SK-N-SH (cell line): ENCODE data around the gene POP4. TPM values are rescaled to one million over a fixed set of nuclear protein-coding genes. Genes with fewer than 3 reads are reported as not detected.

Experiments
- CTCF ChIA-PET: fragments of 300-600, 350-600 bp; formaldehyde crosslinking; extraction: SDS; loops from one replicate; lab custom pipeline; 2021; lab: Yijun Ruan, JAX
- POLR2A ChIA-PET: fragments of 350-600 bp; sonication (Branson Sonifier 250); formaldehyde crosslinking; extraction: SDS; loops from one replicate; lab custom pipeline; 2020; ENCODE audit warnings: antibody characterized with exemption, inconsistent platforms; lab: Yijun Ruan, JAX
- DNase-seq: peaks from one replicate; pipeline ENCODE4 v3.0.0; 2012
- H2AFZ ChIP-seq: fragments of 200-600 bp; sonication (generic); 2 replicates; pipeline ENCODE4 v1.8.1; 2016; ENCODE audit warnings: antibody characterized with exemption, mild to moderate bottlenecking, low read depth
- H3F3A ChIP-seq: fragments of 200-600 bp; sonication (generic); replicated peaks from 2 replicates; pipeline ENCODE3; 2016; ENCODE audit warnings: antibody characterized with exemption, mild to moderate bottlenecking; ENCODE audit not compliant: insufficient read depth
- H3K27ac ChIP-seq, 2 experiments: fragments of 200-500 bp in 1 of 2; fragments of 200-600 bp in 1 of 2; sonication (Bioruptor generic) in 1 of 2; sonication (generic), shearing (Covaris generic) in 1 of 2; 2 replicates each; pipeline versions ENCODE4 v1.5.1 to v1.6.1; 2014 to 2016; ENCODE audit warnings: low read depth in 2 of 2, inconsistent platforms in 1 of 2, low read length in 1 of 2, mild to moderate bottlenecking in 1 of 2, mixed read lengths in 1 of 2
- H3K27me3 ChIP-seq: fragments of 200-600 bp; sonication (generic), shearing (Covaris generic); 2 replicates; pipeline ENCODE4 v1.6.1; 2016; ENCODE audit warnings: mixed run types; ENCODE audit not compliant: insufficient read depth
- H3K36me3 ChIP-seq, 2 experiments: fragments of 200-500 bp in 1 of 2; fragments of 200-600 bp in 1 of 2; sonication (Bioruptor generic) in 1 of 2; sonication (generic) in 1 of 2; replicated peaks in 1 of 2; 2 replicates each; pipeline versions ENCODE3 to v1.5.1; 2014 to 2016; ENCODE audit warnings: low read length in 1 of 2, mild to moderate bottlenecking in 1 of 2; ENCODE audit not compliant: insufficient read depth in 2 of 2, control insufficient read depth in 1 of 2
- H3K4me1 ChIP-seq, 2 experiments: fragments of 200-500 bp in 1 of 2; fragments of 200-600 bp in 1 of 2; sonication (Bioruptor generic) in 1 of 2; sonication (generic), shearing (Covaris generic) in 1 of 2; 2 replicates each; pipeline versions ENCODE4 v1.5.1 to v1.6.1; 2014 to 2016; ENCODE audit warnings: low read depth in 1 of 2, low read length in 1 of 2, mixed run types in 1 of 2; ENCODE audit not compliant: insufficient read depth in 2 of 2, control insufficient read depth in 1 of 2
- H3K4me2 ChIP-seq: fragments of 200-600 bp; sonication (generic), shearing (Covaris generic); 2 replicates; pipeline ENCODE4 v1.6.1; 2017; ENCODE audit warnings: mixed run types
- H3K4me3 ChIP-seq, 2 experiments: fragments of 200-500 bp in 1 of 2; fragments of 200-600 bp in 1 of 2; sonication (Bioruptor generic) in 1 of 2; sonication (generic), shearing (Covaris generic) in 1 of 2; 2 replicates each; pipeline versions ENCODE4 v1.5.1 to v1.8.1; 2014 to 2016; ENCODE audit warnings: low read depth in 2 of 2, inconsistent platforms in 1 of 2, low read length in 1 of 2, mild to moderate bottlenecking in 1 of 2, mixed read lengths in 1 of 2, moderate library complexity in 1 of 2
- H3K79me2 ChIP-seq: fragments of 200-600 bp; sonication (generic); 2 replicates; pipeline ENCODE4 v1.8.1; 2017; ENCODE audit warnings: mild to moderate bottlenecking; ENCODE audit not compliant: insufficient read depth
- H3K9ac ChIP-seq: fragments of 200-600 bp; sonication (generic); 2 replicates; pipeline ENCODE4 v1.6.1; 2017; ENCODE audit warnings: mixed run types
- H3K9me2 ChIP-seq: fragments of 200-600 bp; sonication (generic); 2 replicates; pipeline ENCODE4 v1.6.1; 2017; ENCODE audit warnings: mixed run types
- H3K9me3 ChIP-seq: fragments of 200-600 bp; sonication (generic); 2 replicates; pipeline ENCODE4 v1.6.1; 2017; ENCODE audit warnings: mixed run types, mild to moderate bottlenecking, moderate library complexity
- H4K20me1 ChIP-seq: fragments of 200-600 bp; sonication (generic); 2 replicates; pipeline ENCODE4 v1.6.1; 2017; ENCODE audit warnings: mild to moderate bottlenecking, mixed run types; ENCODE audit not compliant: insufficient read depth
- EP300 ChIP-seq, 2 experiments: IDR thresholded peaks; 2 replicates each; pipeline versions ENCODE4 v1.4.0 to v1.6.1; 2012; ENCODE audit warnings: borderline replicate concordance in 1 of 2, low read depth in 1 of 2, low read length in 1 of 2
- EZH2phosphoT487 ChIP-seq: fragments of 200-600 bp; sonication (generic); IDR thresholded peaks from 2 replicates; pipeline ENCODE4 v1.6.1; 2017; ENCODE audit warnings: low read depth, mixed run types, mild to moderate bottlenecking, antibody characterized with exemption, moderate library complexity, borderline replicate concordance
- FOSL2 ChIP-seq: IDR thresholded peaks from 2 replicates; pipeline ENCODE4 v1.4.0; 2012; ENCODE audit warnings: low read depth, mild to moderate bottlenecking, moderate library complexity, borderline replicate concordance
- FOXM1 ChIP-seq: IDR thresholded peaks from 2 replicates; pipeline ENCODE4 v1.4.0; 2012; ENCODE audit warnings: low read depth, mild to moderate bottlenecking
- GABPA ChIP-seq: IDR thresholded peaks from 2 replicates; pipeline ENCODE4 v1.4.0; 2012; ENCODE audit warnings: low read depth, mild to moderate bottlenecking
- IRF3 ChIP-seq: fragments of 150-350 bp; IDR thresholded peaks from 2 replicates; pipeline ENCODE4 v1.6.1; 2016; ENCODE audit warnings: mild to moderate bottlenecking, low read depth, low read length
- JUND ChIP-seq: IDR thresholded peaks from 2 replicates; pipeline ENCODE4 v1.4.0; 2012
- MEF2A ChIP-seq: IDR thresholded peaks from 2 replicates; pipeline ENCODE4 v1.4.0; 2012; ENCODE audit warnings: low read depth, borderline replicate concordance
- MXI1 ChIP-seq: IDR thresholded peaks from 2 replicates; pipeline ENCODE4 v1.6.1; 2012; ENCODE audit warnings: mild to moderate bottlenecking, low read depth, low read length, improper control_type of control experiment
- NFIC ChIP-seq: IDR thresholded peaks from 2 replicates; pipeline ENCODE4 v1.4.0; 2012; ENCODE audit warnings: borderline replicate concordance
- NRF1 ChIP-seq: IDR thresholded peaks from 2 replicates; pipeline ENCODE4 v1.6.1; 2012; ENCODE audit warnings: low read depth, mild to moderate bottlenecking, low read length
- PBX3 ChIP-seq: IDR thresholded peaks from 2 replicates; pipeline ENCODE4; 2012
- POLR2AphosphoS5 ChIP-seq: IDR thresholded peaks from 2 replicates; pipeline ENCODE4 v1.6.1; 2012; ENCODE audit warnings: low read depth, low read length
- RAD21 ChIP-seq: IDR thresholded peaks from 2 replicates; pipeline ENCODE4 v1.6.1; 2012; ENCODE audit warnings: mild to moderate bottlenecking, low read length
- RCOR1 ChIP-seq: fragments of 150-350 bp; IDR thresholded peaks from 2 replicates; pipeline ENCODE4 v1.6.1; 2017; ENCODE audit warnings: antibody characterized with exemption, low read length
- RFX5 ChIP-seq: IDR thresholded peaks from 2 replicates; pipeline ENCODE4 v1.6.1; 2012; ENCODE audit warnings: mild to moderate bottlenecking, improper control_type of control experiment, low read length
- RXRA ChIP-seq: IDR thresholded peaks from 2 replicates; pipeline ENCODE4 v1.4.0; 2012; ENCODE audit warnings: low read depth, mild to moderate bottlenecking, borderline replicate concordance
- USF1 ChIP-seq: IDR thresholded peaks from 2 replicates; pipeline ENCODE4 v1.4.0; 2012; ENCODE audit warnings: low read depth, borderline replicate concordance
- YY1 ChIP-seq: IDR thresholded peaks from 2 replicates; pipeline ENCODE4 v1.4.0; 2012; ENCODE audit warnings: low read depth, mild to moderate bottlenecking
- WGBS: methylation state at CpG from one replicate; pipeline ENCODE4 v1.1.6; 2017; ENCODE audit warnings: low lambda C conversion rate; 5-methylcytosine and 5-hydroxymethylcytosine counted together
- polyA plus RNA-seq, 3 experiments: library from polyadenylated mRNA; depleted of rRNA; stranded (reverse); fragments of >200 nt; gene quantifications; 2 replicates each; pipeline ENCODE4 v1.2.3, GENCODE V29; 2012
- TF ChIP-seq, protein P1 (sequence below): IDR thresholded peaks from 2 replicates; pipeline ENCODE4 v1.4.0; 2012; ENCODE audit warnings: low read depth

The POP4 gene
- polyA plus RNA-seq, 1 of the 3 experiments (the other 2 are of a cell fraction) = 75.4 TPM

DNA sequence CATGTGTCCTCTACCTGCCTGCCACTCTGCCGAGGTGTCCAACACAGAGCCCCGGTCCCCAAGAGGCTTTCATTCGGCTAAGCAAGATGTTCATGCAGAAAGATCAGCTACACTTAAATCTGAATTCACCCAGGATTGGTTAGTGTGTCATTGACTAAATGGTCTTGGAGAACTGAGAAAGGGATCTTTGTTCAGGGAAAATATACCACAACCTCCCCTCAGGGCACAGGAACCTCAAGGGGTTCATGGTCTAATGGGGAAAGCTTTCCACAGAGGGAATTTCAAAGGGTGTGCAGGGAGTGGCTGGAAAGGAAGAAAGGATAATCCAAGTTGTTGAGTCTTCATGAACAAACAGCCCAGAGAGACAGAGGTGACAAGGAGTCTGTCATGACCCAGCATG, 14.4 kb upstream of the POP4 start:
- H3K9me3 ChIP-seq = no peaks in the 10 kb centered on the region
- H3K27ac ChIP-seq = no peak overlapping the region
- no peaks in the 10 kb centered on the region for H4K20me1 ChIP-seq
- WGBS = 20% methylated on average over 1 of the region's 3 CpGs
- peaks cover 57% of the 10 kb centered on the region for H3K27me3 ChIP-seq
- ChIA-PET POLR2A (no interaction called here), CTCF (interaction anchor here (0.5 kb wide), 1 partner anchor 228 kb away, joined by 4 read pairs; no protein-coding TSS in a partner anchor)
- no peaks in the 10 kb centered on the region for H3F3A ChIP-seq
- no peak overlapping the region for H2AFZ ChIP-seq
- no peak for DNase-seq
- H3K4me1 ChIP-seq = no peaks in the 10 kb centered on the region
- no peak overlapping the region for H3K4me2 ChIP-seq
- no peaks in the 10 kb centered on the region for H3K9me2 ChIP-seq
- H3K4me3 ChIP-seq = no peak overlapping the region
- H3K36me3 ChIP-seq = no peaks in the 10 kb centered on the region
- H3K79me2 ChIP-seq = no peaks in the 10 kb centered on the region
- TF ChIP-seq RXRA (no peak), POLR2AphosphoS5 (no peak), NFIC (no peak), IRF3 (no peak), MXI1 (no peak), USF1 (no peak), RCOR1 (no peak), PBX3 (no peak), NRF1 (no peak), JUND (no peak), RAD21 (no peak)
- TF ChIP-seq, protein P1, sequence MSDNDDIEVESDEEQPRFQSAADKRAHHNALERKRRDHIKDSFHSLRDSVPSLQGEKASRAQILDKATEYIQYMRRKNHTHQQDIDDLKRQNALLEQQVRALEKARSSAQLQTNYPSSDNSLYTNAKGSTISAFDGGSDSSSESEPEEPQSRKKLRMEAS = no peak
- H3K9ac ChIP-seq = no peak overlapping the region

GRCh38 chr19:29593869-29594268, 12.2 kb upstream of the POP4 start:
- WGBS = 9% methylated on average over 6 of the region's 6 CpGs
- ChIA-PET CTCF (interaction anchor here (0.7 kb wide), 1 partner anchor 65 kb away, joined by 3 read pairs; no protein-coding TSS in a partner anchor), POLR2A (no interaction called here)
- H3K4me3 ChIP-seq = no peak overlapping the region
- no peak overlapping the region for H3K4me2 ChIP-seq
- TF ChIP-seq RFX5 = no peak
- no peak for TF ChIP-seq FOSL2
- TF ChIP-seq USF1 = no peak
- TF ChIP-seq RAD21 = no peak
- no peak for TF ChIP-seq EZH2phosphoT487
- TF ChIP-seq FOXM1 = no peak
- no peak for TF ChIP-seq PBX3
- no peak for TF ChIP-seq YY1
- TF ChIP-seq, protein P1 = no peak
- TF ChIP-seq GABPA = no peak
- no peak for TF ChIP-seq EP300 (IDR thresholded peaks at IDR 0.05; ENCODE audit: borderline replicate concordance in 1 of 2, low read depth in 1 of 2, low read length in 1 of 2)
- TF ChIP-seq JUND = no peak
- no peak for TF ChIP-seq MEF2A
- no peak for TF ChIP-seq POLR2AphosphoS5
- TF ChIP-seq NFIC = no peak
- TF ChIP-seq RCOR1 = no peak
- no peaks in the 10 kb centered on the region for H3K9me3 ChIP-seq
- H3K27me3 ChIP-seq = peaks cover 79% of the 10 kb centered on the region
- no peaks in the 10 kb centered on the region for H3K36me3 ChIP-seq
- no peaks in the 10 kb centered on the region for H3F3A ChIP-seq
- H4K20me1 ChIP-seq = no peaks in the 10 kb centered on the region
- no peaks in the 10 kb centered on the region for H3K79me2 ChIP-seq
- DNase-seq = no peak
- no peak overlapping the region for H3K27ac ChIP-seq
- H3K9ac ChIP-seq = no peak overlapping the region
- no peaks in the 10 kb centered on the region for H3K9me2 ChIP-seq
- no peak overlapping the region for H2AFZ ChIP-seq
- no peaks in the 10 kb centered on the region for H3K4me1 ChIP-seq
